GM20431 (cell line): ENCODE data around the gene GPR27.

ENCODE experiments used
- in situ Hi-C: fragments of 300-500 bp; cut with MseI, MboI; formaldehyde crosslinking; loops from one replicate; pipeline ENCODE4 v1.15.0; 2020; ENCODE audit warnings: low sequenced_read_pairs; ENCODE audit not compliant: unreplicated experiment

Gene GPR27

GRCh38 chr3:71726146-71726545, 27.5 kb upstream of the GPR27 start:
- in situ Hi-C loops: loop anchor here (10.0 to 25.0 kb wide), 2 partner anchors 59 to 1111 kb away; partner anchors contain the start of genes PROK2 and SHQ1

GRCh38 chr3:71728632-71729342, 24.9 kb upstream of the GPR27 start:
- in situ Hi-C loops: loop anchor here (10.0 to 25.0 kb wide), 2 partner anchors 56 to 1109 kb away; partner anchors contain the start of genes PROK2 and SHQ1

GRCh38 chr3:71732637-71733036, 21.0 kb upstream of the GPR27 start:
- in situ Hi-C loops: loop anchor here (25.0 kb wide), 1 partner anchor 1105 kb away; the partner anchor contains the start of gene SHQ1

GRCh38 chr3:71733319-71733718, 20.3 kb upstream of the GPR27 start:
- in situ Hi-C loops: loop anchor here (25.0 kb wide), 1 partner anchor 1104 kb away; the partner anchor contains the start of gene SHQ1

GRCh38 chr3:71734881-71735280, 18.8 kb upstream of the GPR27 start:
- in situ Hi-C loops: loop anchor here (25.0 kb wide), 1 partner anchor 1102 kb away; the partner anchor contains the start of gene SHQ1

GRCh38 chr3:71742621-71743020, 11.0 kb upstream of the GPR27 start:
- in situ Hi-C loops: loop anchor here (25.0 kb wide), 1 partner anchor 1095 kb away; the partner anchor contains the start of gene SHQ1

GRCh38 chr3:71744738-71745137, 8.9 kb upstream of the GPR27 start:
- in situ Hi-C loops: loop anchor here (25.0 kb wide), 1 partner anchor 1093 kb away; the partner anchor contains the start of gene SHQ1

GRCh38 chr3:71751602-71752001, 2.1 kb upstream of the GPR27 start:
- in situ Hi-C loops: no loop called here

GRCh38 chr3:71752831-71753700, 589 bp upstream of the GPR27 start:
- in situ Hi-C loops: no loop called here

- in situ Hi-C loops: no loop called here
These were observed 1.1 kb downstream of the GPR27 start for GRCh38 chr3:71754610-71755253.

- in situ Hi-C loops: no loop called here
These were observed 4.4 kb downstream of the GPR27 start for GRCh38 chr3:71758091-71758490.

- in situ Hi-C loops: no loop called here
These were observed 5.7 kb downstream of the GPR27 start for GRCh38 chr3:71759401-71759800.

- in situ Hi-C loops: no loop called here
These were observed 6.5 kb downstream of the GPR27 start for GRCh38 chr3:71760140-71760539.

- in situ Hi-C loops: no loop called here
These were observed 9.8 kb downstream of the GPR27 start for GRCh38 chr3:71763426-71763825.

- in situ Hi-C loops: no loop called here
These were observed 17.5 kb downstream of the GPR27 start for GRCh38 chr3:71771126-71771525.

GRCh38 chr3:71771884-71772283, 18.2 kb downstream of the GPR27 start:
- in situ Hi-C loops: no loop called here

- in situ Hi-C loops: no loop called here
These were observed 22.9 kb downstream of the GPR27 start for GRCh38 chr3:71776538-71776937.

- in situ Hi-C loops: no loop called here
These were observed 24.7 kb downstream of the GPR27 start for GRCh38 chr3:71778353-71778752.

GRCh38 chr3:71779674-71780377, 26.2 kb downstream of the GPR27 start:
- in situ Hi-C loops: loop anchor here (10.0 kb wide), 1 partner anchor 55 kb away; the partner anchor contains the start of gene EIF4E3
